ENCODE results near the gene CDRT4. TPM values are rescaled to one million over a fixed set of nuclear protein-coding genes. Genes with fewer than 3 reads are reported as not detected.
"Not testable (repeated sequence)": the region's sequence is repeated elsewhere in the genome, so short reads cannot be mapped to it uniquely, and the experiment has no call there.

Gene CDRT4
- polyA plus RNA-seq (ENCODE audit: insufficient read length in 4 of 4) = 1 to 10 TPM; 2.6 to 3.9 (median 3.8) TPM

- DNase-seq (ENCODE audit: low read depth in 4 of 4, low spot score in 3 of 4) = no peak
Measured at GRCh38 chr17:15467592-15467991, at the start of gene CDRT4. TSS of gene CDRT4 (minus strand) at chr17:15467621. CDS start at chr17:15440238, 27,383 bp downstream.

GRCh38 chr17:15516150-15516549 lies 48.7 kb upstream of the CDRT4 start:
- DNase-seq (ENCODE audit: low read depth in 4 of 4, low spot score in 3 of 4) = no peak

GRCh38 chr17:15514469-15514868 lies 47.0 kb upstream of the CDRT4 start:
- DNase-seq (ENCODE audit: low read depth in 4 of 4, low spot score in 3 of 4) = no peak

GRCh38 chr17:15513856-15514459 lies 46.5 kb upstream of the CDRT4 start:
- no peak for DNase-seq (ENCODE audit: low read depth in 4 of 4, low spot score in 3 of 4)

GRCh38 chr17:15513058-15513791 lies 45.8 kb upstream of the CDRT4 start:
- no peak for DNase-seq (ENCODE audit: low read depth in 4 of 4, low spot score in 3 of 4)

- no peak for DNase-seq (ENCODE audit: low read depth in 4 of 4, low spot score in 3 of 4)
Measured at GRCh38 chr17:15512071-15512709, 44.8 kb upstream of the CDRT4 start.

GRCh38 chr17:15511142-15511541 lies 43.7 kb upstream of the CDRT4 start:
- no peak for DNase-seq (ENCODE audit: low read depth in 4 of 4, low spot score in 3 of 4)

GRCh38 chr17:15510361-15510760 lies 42.9 kb upstream of the CDRT4 start:
- no peak for DNase-seq (ENCODE audit: low read depth in 4 of 4, low spot score in 3 of 4)

GRCh38 chr17:15509095-15509494 lies 41.7 kb upstream of the CDRT4 start:
- DNase-seq (ENCODE audit: low read depth in 4 of 4, low spot score in 3 of 4) = no peak

- DNase-seq (ENCODE audit: low read depth in 4 of 4, low spot score in 3 of 4) = no peak
Measured at GRCh38 chr17:15508466-15508865, 41.0 kb upstream of the CDRT4 start.

GRCh38 chr17:15507896-15508295 lies 40.5 kb upstream of the CDRT4 start:
- DNase-seq (ENCODE audit: low read depth in 4 of 4, low spot score in 3 of 4) = no peak

GRCh38 chr17:15507001-15507400 lies 39.6 kb upstream of the CDRT4 start:
- no peak for DNase-seq (ENCODE audit: low read depth in 4 of 4, low spot score in 3 of 4)

- DNase-seq (ENCODE audit: low read depth in 4 of 4, low spot score in 3 of 4) = not testable (repeated sequence)
Measured at GRCh38 chr17:15505708-15506107, 38.3 kb upstream of the CDRT4 start.

- no peak for DNase-seq (ENCODE audit: low read depth in 4 of 4, low spot score in 3 of 4)
Measured at GRCh38 chr17:15503731-15504130, 36.3 kb upstream of the CDRT4 start.

- peak; percentile 66 to 81 (median 78) for DNase-seq (ENCODE audit: low read depth in 4 of 4, low spot score in 3 of 4)
Measured at GRCh38 chr17:15502369-15503112, 35.1 kb upstream of the CDRT4 start.

GRCh38 chr17:15501793-15502192 lies 34.4 kb upstream of the CDRT4 start:
- DNase-seq (ENCODE audit: low read depth in 4 of 4, low spot score in 3 of 4) = no peak

- no peak for DNase-seq (ENCODE audit: low read depth in 4 of 4, low spot score in 3 of 4)
Measured at GRCh38 chr17:15501282-15501681, 33.9 kb upstream of the CDRT4 start.

GRCh38 chr17:15498107-15498506 lies 30.7 kb upstream of the CDRT4 start:
- no peak for DNase-seq (ENCODE audit: low read depth in 4 of 4, low spot score in 3 of 4)

GRCh38 chr17:15496735-15497670 lies 29.6 kb upstream of the CDRT4 start:
- DNase-seq (ENCODE audit: low read depth in 4 of 4, low spot score in 3 of 4) = no peak

GRCh38 chr17:15494821-15495220 lies 27.4 kb upstream of the CDRT4 start:
- no peak for DNase-seq (ENCODE audit: low read depth in 4 of 4, low spot score in 3 of 4)

All from right renal pelvis (tissue), 4 donors.